Measurements from ENCODE around the gene COLGALT1.

Gene COLGALT1

GRCh38 chr19:17618281-17618903 lies 62.9 kb downstream of the COLGALT1 start:
- no peak for DNase-seq (ENCODE audit: low read depth in 1 of 2, low spot score in 1 of 2)

GRCh38 chr19:17618936-17619335 lies 63.5 kb downstream of the COLGALT1 start:
- no peak for DNase-seq (ENCODE audit: low read depth in 1 of 2, low spot score in 1 of 2)

DNA sequence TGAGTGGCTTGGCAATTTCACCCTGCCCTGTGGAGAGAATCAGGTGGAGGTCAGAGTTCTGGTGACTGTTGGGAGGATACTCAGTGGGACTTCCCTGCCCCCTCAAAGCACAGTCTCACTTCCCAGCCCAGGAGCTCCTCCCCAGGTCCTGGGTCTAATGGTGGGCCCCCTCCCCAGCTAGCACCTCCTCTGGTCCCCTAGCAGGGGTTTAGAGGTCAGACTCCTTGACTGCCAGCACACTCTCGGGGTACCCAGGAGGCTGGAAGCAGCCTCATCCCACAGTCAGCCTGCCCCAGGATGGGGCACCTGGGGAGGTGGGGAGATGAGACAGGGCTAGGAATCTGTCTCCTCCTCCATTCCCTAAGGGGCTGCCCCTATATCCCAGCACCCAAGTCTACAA lies 65.2 kb downstream of the COLGALT1 start:
- DNase-seq (ENCODE audit: low read depth in 1 of 2, low spot score in 1 of 2): no peak

DNA sequence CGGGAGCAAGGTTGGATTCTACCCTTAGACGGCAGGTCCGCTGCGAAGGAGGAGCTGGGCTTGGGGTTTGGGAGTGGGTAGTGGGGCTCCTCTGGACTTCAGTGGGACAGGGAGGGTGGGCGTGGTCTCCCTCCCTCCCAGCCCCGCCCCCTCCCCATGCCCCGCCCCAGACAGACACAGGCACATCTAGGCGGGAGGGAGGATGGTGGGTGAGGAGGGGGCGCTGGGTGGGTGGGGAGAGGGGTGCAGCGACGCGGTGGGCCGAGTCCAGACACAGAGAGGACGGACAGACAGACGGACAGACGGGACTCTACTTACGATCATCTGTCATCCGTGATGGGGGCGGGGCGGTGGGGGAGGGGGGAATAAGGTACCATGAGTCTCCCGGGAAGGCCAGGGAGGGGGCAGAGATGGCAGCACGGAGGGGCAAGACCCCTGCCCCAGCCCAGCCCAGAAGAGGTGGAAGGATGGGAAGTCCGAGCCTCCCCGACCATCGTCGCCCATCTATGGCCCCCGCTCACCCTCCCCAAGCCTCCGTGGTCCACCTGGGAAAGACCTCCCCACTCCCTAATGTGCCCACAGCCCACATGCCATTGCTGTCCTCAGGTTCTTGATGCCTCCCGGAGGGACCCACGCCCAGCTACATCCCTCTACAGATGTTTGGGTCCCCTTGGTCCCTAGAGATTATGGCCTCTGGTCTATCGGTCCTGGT lies 67.9 kb downstream of the COLGALT1 start:
- no peak for DNase-seq (ENCODE audit: low read depth in 1 of 2, low spot score in 1 of 2)

GRCh38 chr19:17624314-17624991 lies 69.0 kb downstream of the COLGALT1 start:
- DNase-seq (ENCODE audit: low read depth in 1 of 2, low spot score in 1 of 2): no peak

GRCh38 chr19:17625043-17625442 lies 69.6 kb downstream of the COLGALT1 start:
- no peak for DNase-seq (ENCODE audit: low read depth in 1 of 2, low spot score in 1 of 2)

DNA sequence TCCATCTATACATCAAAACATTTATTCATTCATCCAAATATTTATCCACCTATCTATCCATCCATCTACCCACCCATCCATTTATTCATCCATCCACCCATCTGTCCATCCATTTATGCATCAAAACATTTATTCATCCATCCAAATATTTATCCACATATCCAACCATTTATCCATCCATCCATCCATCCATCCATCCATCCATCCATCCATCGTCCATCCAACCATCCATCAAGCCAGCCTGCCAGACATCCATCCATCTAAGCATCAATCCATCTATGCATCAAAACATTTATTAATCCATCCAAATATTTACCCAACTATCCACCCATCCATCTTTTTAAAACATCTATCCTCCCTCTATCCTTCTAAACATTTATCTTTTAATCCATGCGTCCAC lies 70.5 kb downstream of the COLGALT1 start:
- DNase-seq (ENCODE audit: low read depth in 1 of 2, low spot score in 1 of 2): no peak

DNA sequence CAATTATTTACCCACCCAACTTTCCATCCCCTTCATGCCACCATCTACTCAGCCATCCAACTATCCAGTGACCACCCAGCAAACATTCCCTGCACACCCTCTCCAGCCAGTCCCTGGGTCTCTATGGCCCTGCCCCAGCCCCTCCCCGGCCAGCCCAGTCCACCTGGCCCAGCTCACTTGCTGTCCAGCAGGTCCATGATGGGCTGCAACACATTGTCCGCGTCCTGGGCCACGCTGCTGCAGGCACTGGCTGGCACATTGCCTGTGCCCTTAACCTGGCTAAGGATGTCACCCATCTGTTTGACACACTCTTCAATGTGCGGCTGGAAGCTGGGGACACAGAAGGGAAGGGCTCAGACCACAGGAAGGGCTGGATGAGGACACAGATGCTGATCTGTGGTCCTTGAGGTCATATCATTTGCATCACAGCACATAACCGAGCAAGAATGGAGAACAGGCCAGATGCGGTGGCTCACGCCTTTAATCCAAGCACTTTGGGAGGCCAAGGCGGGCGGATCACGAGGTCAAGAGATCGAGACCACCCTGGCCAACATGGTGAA lies 71.1 kb downstream of the COLGALT1 start:
- DNase-seq (ENCODE audit: low read depth in 1 of 2, low spot score in 1 of 2): no peak

- DNase-seq (ENCODE audit: low read depth in 1 of 2, low spot score in 1 of 2): no peak
These were observed 71.7 kb downstream of the COLGALT1 start for GRCh38 chr19:17627161-17627560.

- DNase-seq (ENCODE audit: low read depth in 1 of 2, low spot score in 1 of 2): no peak
These were observed 72.5 kb downstream of the COLGALT1 start for GRCh38 chr19:17627921-17628320.

DNA sequence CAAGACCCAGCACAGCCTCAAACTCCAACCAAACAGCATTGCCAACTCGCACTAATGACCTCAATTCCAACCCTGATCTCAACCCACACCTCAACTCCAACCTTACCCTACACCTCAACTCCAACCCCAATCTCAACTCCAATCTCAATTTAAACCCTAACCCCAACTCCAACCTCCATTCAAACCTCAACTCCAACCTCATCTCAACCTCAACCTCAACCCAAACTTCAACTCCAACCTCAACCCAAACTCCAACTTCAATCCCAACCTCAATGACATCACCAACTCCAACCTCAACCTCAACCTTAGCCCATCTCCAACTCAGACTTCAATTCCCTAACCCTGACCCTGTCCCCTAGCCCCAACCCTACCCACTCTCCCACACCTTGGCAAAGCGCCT lies 74.3 kb downstream of the COLGALT1 start:
- no peak for DNase-seq (ENCODE audit: low read depth in 1 of 2, low spot score in 1 of 2)

GRCh38 chr19:17632577-17632976 lies 77.1 kb downstream of the COLGALT1 start:
- no peak for DNase-seq (ENCODE audit: low read depth in 1 of 2, low spot score in 1 of 2)
